GM23248 (cell line): ENCODE measurements around the gene KCNK1.

ENCODE experiments used
- EZH2 ChIP-seq: fragments of 200-600 bp; sonication (generic); IDR thresholded peaks from 2 replicates; pipeline ENCODE4 v1.6.1; 2018; ENCODE audit warnings: antibody characterized with exemption, mild to moderate bottlenecking; ENCODE audit not compliant: insufficient read depth, poor library complexity, severe bottlenecking
- EZH2phosphoT487 ChIP-seq: fragments of 200-600 bp; sonication (generic); IDR thresholded peaks from 2 replicates; pipeline ENCODE4 v1.6.1; 2018; ENCODE audit warnings: antibody characterized with exemption, moderate library complexity, mild to moderate bottlenecking, low read depth; ENCODE audit not compliant: insufficient read depth

DNA sequence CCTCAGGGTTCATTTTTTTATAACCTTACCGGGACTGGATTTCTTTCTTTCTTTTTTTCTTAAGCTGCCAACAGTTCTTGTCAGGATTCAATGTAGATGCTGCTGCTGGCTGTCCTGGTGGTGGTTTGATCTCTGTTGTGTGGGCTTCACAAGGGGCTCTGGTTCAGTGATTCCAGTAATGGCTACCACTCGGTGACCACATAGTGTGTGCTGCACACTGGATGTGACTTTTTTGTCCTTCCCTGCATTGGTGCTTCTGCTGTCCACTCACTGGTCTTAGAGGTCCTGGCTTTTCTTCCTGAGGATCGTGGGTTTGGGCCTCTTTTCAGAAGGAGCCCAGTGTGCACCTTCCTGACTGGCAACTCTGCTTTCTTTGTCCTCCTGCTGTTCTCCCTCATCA, 18.5 kb downstream of the KCNK1 start:
- TF ChIP-seq EZH2phosphoT487 (no peak), EZH2 (no peak)
